ENCODE data around the gene TMEM238.

DNA sequence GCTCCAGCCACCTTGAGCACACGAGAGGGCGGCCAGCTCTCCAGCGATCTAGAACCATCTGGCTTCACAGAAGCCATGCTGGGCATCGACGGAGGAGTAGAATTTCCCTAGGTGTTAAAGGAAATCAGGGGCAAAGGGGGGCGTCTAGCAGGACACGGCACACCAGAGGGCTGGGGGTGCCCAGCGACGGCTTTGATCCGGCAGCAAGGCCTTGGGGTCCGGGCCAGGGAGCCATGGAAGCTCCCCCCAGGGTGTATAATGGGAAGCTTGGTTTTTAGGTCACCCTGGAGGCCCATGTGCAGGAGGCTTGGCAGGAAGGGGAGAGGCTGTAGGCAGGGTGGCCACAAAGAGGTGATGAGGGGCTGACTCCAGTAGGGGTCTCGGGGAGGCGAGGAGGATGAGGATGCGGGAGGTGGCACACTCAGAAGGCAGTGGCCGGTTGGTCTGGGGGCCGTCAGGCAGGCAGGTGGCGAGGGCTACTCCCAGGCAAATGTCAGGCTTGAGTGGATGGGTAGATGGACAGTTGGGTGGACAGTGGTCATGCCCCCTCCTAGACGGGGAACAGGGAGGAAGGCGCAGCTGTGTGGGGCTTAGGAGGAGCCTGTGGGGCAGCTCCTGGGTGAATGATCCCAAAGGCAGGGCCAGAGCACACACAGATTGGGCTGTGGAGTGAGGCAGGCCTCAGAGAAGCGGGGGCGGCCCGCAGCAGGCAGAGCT is 38.8 kb downstream of the TMEM238 start:
- TF ChIP-seq, protein P1, sequence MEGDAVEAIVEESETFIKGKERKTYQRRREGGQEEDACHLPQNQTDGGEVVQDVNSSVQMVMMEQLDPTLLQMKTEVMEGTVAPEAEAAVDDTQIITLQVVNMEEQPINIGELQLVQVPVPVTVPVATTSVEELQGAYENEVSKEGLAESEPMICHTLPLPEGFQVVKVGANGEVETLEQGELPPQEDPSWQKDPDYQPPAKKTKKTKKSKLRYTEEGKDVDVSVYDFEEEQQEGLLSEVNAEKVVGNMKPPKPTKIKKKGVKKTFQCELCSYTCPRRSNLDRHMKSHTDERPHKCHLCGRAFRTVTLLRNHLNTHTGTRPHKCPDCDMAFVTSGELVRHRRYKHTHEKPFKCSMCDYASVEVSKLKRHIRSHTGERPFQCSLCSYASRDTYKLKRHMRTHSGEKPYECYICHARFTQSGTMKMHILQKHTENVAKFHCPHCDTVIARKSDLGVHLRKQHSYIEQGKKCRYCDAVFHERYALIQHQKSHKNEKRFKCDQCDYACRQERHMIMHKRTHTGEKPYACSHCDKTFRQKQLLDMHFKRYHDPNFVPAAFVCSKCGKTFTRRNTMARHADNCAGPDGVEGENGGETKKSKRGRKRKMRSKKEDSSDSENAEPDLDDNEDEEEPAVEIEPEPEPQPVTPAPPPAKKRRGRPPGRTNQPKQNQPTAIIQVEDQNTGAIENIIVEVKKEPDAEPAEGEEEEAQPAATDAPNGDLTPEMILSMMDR (IDR thresholded peaks at IDR 0.05; ENCODE audit: low read depth, low read length, poor library complexity, severe bottlenecking) = no peak
- no peak for TF ChIP-seq EZH2phosphoT487 (IDR thresholded peaks at IDR 0.05; ENCODE audit: borderline replicate concordance, low read length)

Measured in DOHH2 (cell line).